HepG2 (cell line): ENCODE data around the gene ARFIP1. TPM values are rescaled to one million over a fixed set of nuclear protein-coding genes. Genes with fewer than 3 reads are reported as not detected.

ENCODE experiments used
- ATAC-seq: fragments of 200-7000 bp; cut with Tn5 transposase; 3 replicates; pipeline ENCODE4 v1.9.1; 2020; ENCODE audit warnings: mild to moderate bottlenecking, moderate library complexity
- BruUV-seq: library from RNA; stranded (reverse); fragments of 400-500 nt; replicated peaks from 2 replicates; lab custom pipeline; 2021; lab: Mats Ljungman, UMichigan
- CTCF ChIA-PET: fragments of 300-600 bp; formaldehyde crosslinking; extraction: SDS; loops from one replicate; lab custom pipeline; 2021; ENCODE audit warnings: low total read pairs, inconsistent platforms, low intra/inter-chr PET ratio; lab: Yijun Ruan, JAX
- POLR2A ChIA-PET: fragments of 350-600 bp; sonication (Branson Sonifier 250); formaldehyde crosslinking; loops from one replicate; lab custom pipeline; 2020; ENCODE audit warnings: antibody characterized with exemption, inconsistent platforms; lab: Yijun Ruan, JAX
- DNase-seq: peaks from one replicate; pipeline ENCODE4 v3.0.0-alpha.2; 2015; ENCODE audit warnings: low spot score
- FAIRE-seq: peaks from 3 replicates; lab custom pipeline; 2011; peaks lifted over from hg19 to GRCh38; lab: Jason Lieb, UNC
- H2AFZ ChIP-seq: one replicate; pipeline ENCODE4 v1.6.1; 2011; ENCODE audit warnings: low read length, inconsistent platforms
- H3K27ac ChIP-seq: fragments of 300-600 bp; 3 replicates; pipeline ENCODE4 v1.8.0; 2011; ENCODE audit warnings: mixed run types, mild to moderate bottlenecking, mixed read lengths, low read length, inconsistent platforms; ENCODE audit not compliant: insufficient read depth; ENCODE audit errors: extremely low read length
- H3K27me3 ChIP-seq, 2 experiments: fragments of 200-600 bp in 1 of 2; 2 replicates in 1 of 2; 3 replicates in 1 of 2; pipeline versions ENCODE4 v1.6.0 to v1.8.0; 2011; ENCODE audit warnings: low read length in 2 of 2, mild to moderate bottlenecking in 2 of 2, moderate library complexity in 2 of 2, inconsistent platforms in 1 of 2; ENCODE audit not compliant: insufficient read depth in 2 of 2, control insufficient read depth in 1 of 2
- H3K36me3 ChIP-seq, 2 experiments: fragments of 200-600 bp in 1 of 2; replicated peaks in 1 of 2; 2 replicates in 1 of 2; 3 replicates in 1 of 2; pipeline versions ENCODE4 v1.5.1 to v1.8.0; 2011; ENCODE audit warnings: low read length in 2 of 2, inconsistent platforms in 1 of 2; ENCODE audit not compliant: insufficient read depth in 2 of 2, control insufficient read depth in 1 of 2
- H3K4me1 ChIP-seq: 2 replicates; pipeline ENCODE4 v1.5.1; 2012; ENCODE audit warnings: low read length, inconsistent platforms; ENCODE audit not compliant: insufficient read depth
- H3K4me2 ChIP-seq: 2 replicates; pipeline ENCODE4 v1.6.0; 2011; ENCODE audit warnings: low read depth, low read length, inconsistent platforms
- H3K4me3 ChIP-seq, 3 experiments: fragments of 200-600 bp in 1 of 3; sonication (generic), shearing (Covaris generic) in 1 of 3; replicated peaks in 1 of 3; 2 replicates each; pipeline ENCODE4 v1.5.1; 2011 to 2016; ENCODE audit warnings: low read length in 3 of 3, inconsistent platforms in 2 of 3, low read depth in 2 of 3, mild to moderate bottlenecking in 2 of 3, control low read depth in 1 of 3, mixed read lengths in 1 of 3; ENCODE audit not compliant: insufficient read depth in 1 of 3
- H3K79me2 ChIP-seq: one replicate; pipeline ENCODE4 v1.6.1; 2011; ENCODE audit warnings: low read length, inconsistent platforms; ENCODE audit not compliant: insufficient read depth
- H3K9ac ChIP-seq: 2 replicates; pipeline ENCODE4 v1.6.0; 2011; ENCODE audit warnings: mild to moderate bottlenecking, low read depth, low read length, inconsistent platforms; ENCODE audit not compliant: insufficient read depth
- H3K9me3 ChIP-seq: 2 replicates; pipeline ENCODE4 v1.5.1; 2012; ENCODE audit warnings: mild to moderate bottlenecking, low read length
- H4K20me1 ChIP-seq: 2 replicates; pipeline ENCODE4 v1.6.0; 2011; ENCODE audit warnings: inconsistent platforms, mild to moderate bottlenecking, low read length, moderate library complexity; ENCODE audit not compliant: insufficient read depth
- ATF1 ChIP-seq: IDR thresholded peaks from 2 replicates; pipeline ENCODE4 v1.6.1; 2016; ENCODE audit warnings: mild to moderate bottlenecking, control low read depth
- ZFY ChIP-seq: sonication (generic); formaldehyde crosslinking; IDR thresholded peaks from 2 replicates; pipeline ENCODE4 v1.4.0; 2020; ENCODE audit warnings: missing genetic modification reagents
- ZNF644 ChIP-seq: IDR thresholded peaks from 2 replicates; pipeline ENCODE4 v1.6.1; 2016; ENCODE audit warnings: low read depth
- WGBS: methylation state at CpG from one replicate; pipeline ENCODE4 v1.1.6; 2017; ENCODE audit warnings: low lambda C conversion rate; 5-methylcytosine and 5-hydroxymethylcytosine counted together
- in situ Hi-C: cut with HindIII; loops from 2 replicates; pipeline ENCODE4 v1.10.0; 2017; ENCODE audit warnings: low pct_unique_long_range_greater_than_20kb; ENCODE audit not compliant: extremely low pct_ligation_motif_present
- intact Hi-C: fragments of 100-400 bp; cut with micrococcal nuclease; formaldehyde crosslinking; loops from one replicate; pipeline ENCODE4 v1.10.0; 2022; ENCODE audit not compliant: unreplicated experiment
- polyA plus RNA-seq, 8 experiments: library from polyadenylated mRNA; depleted of rRNA in 3 of 8; stranded (reverse) in 7 of 8; unstranded in 1 of 8; fragments of >200 nt; fragmentation: Illumina TruSeq in 4 of 8; extraction: Trizol in 4 of 8; gene quantifications; 2 replicates each; pipeline versions ENCODE4 v1.2.1 to v1.2.3, GENCODE V29; 2011 to 2016; ENCODE audit warnings: low read depth in 4 of 8, missing spikeins in 1 of 8, mixed read lengths in 1 of 8; ENCODE audit not compliant: insufficient read depth in 1 of 8
- total RNA-seq, 5 experiments: library from RNA; depleted of rRNA; stranded (reverse); fragments of >200 nt; fragmentation: Illumina TruSeq; extraction: Trizol; gene quantifications; 2 replicates each; pipeline ENCODE4 v1.2.3, GENCODE V29; 2016; ENCODE audit warnings: low read depth in 1 of 5
- TF ChIP-seq, protein P1 (sequence below): sonication (generic); formaldehyde crosslinking; IDR thresholded peaks from 2 replicates; pipeline ENCODE4 v1.4.0; 2020; ENCODE audit warnings: missing genetic modification reagents, borderline replicate concordance
- TF ChIP-seq, protein P2 (sequence below): IDR thresholded peaks from 2 replicates; pipeline ENCODE4 v1.6.1; 2016; ENCODE audit warnings: missing compliant biosample characterization, missing genetic modification reagents, borderline replicate concordance
- TF ChIP-seq, protein P3 (sequence below): sonication (generic); formaldehyde crosslinking; IDR thresholded peaks from 2 replicates; pipeline ENCODE4 v1.5.0; 2020; ENCODE audit warnings: missing genetic modification reagents

ARFIP1 gene
- total and polyA plus RNA-seq, 2 of the 13 experiments (the other 11 are each of a cell fraction or from before 2014, with no cell fraction given) = 9.9 to 27.7 TPM

DNA sequence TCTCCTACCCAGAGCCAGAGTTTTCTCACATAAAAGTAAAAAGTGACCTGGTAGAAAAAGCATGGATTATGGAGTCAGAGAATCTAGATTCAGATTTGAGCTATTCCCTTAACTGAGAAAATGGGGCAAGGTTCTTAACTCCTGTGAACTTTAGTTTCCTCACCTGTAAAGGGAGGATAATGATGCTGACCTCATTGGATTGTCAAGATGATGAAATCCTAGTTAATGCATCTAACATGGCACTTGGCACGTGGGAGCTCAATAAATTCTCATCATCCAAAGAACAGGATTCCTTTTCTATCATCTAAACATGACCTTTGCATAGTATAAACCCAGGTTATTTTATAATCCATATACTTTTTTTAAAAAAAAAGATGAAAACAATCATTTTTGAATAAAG, 175.0 kb downstream of the ARFIP1 start (continued):
- TF ChIP-seq, protein P1, sequence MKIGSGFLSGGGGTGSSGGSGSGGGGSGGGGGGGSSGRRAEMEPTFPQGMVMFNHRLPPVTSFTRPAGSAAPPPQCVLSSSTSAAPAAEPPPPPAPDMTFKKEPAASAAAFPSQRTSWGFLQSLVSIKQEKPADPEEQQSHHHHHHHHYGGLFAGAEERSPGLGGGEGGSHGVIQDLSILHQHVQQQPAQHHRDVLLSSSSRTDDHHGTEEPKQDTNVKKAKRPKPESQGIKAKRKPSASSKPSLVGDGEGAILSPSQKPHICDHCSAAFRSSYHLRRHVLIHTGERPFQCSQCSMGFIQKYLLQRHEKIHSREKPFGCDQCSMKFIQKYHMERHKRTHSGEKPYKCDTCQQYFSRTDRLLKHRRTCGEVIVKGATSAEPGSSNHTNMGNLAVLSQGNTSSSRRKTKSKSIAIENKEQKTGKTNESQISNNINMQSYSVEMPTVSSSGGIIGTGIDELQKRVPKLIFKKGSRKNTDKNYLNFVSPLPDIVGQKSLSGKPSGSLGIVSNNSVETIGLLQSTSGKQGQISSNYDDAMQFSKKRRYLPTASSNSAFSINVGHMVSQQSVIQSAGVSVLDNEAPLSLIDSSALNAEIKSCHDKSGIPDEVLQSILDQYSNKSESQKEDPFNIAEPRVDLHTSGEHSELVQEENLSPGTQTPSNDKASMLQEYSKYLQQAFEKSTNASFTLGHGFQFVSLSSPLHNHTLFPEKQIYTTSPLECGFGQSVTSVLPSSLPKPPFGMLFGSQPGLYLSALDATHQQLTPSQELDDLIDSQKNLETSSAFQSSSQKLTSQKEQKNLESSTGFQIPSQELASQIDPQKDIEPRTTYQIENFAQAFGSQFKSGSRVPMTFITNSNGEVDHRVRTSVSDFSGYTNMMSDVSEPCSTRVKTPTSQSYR = no peak
- TF ChIP-seq ATF1 (CRISPR knock-in tag) (no peak), ZFY (CRISPR knock-in tag) (no peak), ZNF644 (no peak)

DNA sequence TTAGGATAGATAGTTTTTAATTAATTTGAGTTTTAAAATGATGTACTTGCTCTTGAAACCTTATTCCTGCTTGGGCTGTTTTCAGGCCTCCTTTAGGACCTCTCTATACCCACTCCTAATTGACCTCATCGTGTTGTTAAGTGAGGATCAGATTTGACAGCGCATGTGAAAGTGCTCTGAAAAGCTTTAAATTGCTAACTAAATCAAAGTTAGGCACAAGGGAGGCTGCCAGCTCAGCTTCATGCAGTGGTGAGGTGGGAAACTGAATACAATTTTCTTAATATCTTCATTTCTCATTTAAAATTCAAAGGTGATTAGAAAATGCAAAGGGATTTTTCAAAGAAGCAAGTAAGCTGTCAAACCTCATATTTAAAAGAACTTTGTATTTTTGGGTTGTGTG, 176.4 kb downstream of the ARFIP1 start:
- ChIA-PET CTCF (no interaction called here), POLR2A (interaction anchor here (1.5 kb wide), 1 partner anchor 83 kb away, joined by 3 read pairs; no protein-coding TSS in a partner anchor)
- H4K20me1 ChIP-seq = no peaks in the 10 kb centered on the region
- no peak overlapping the region for H3K9ac ChIP-seq
- no peak for ATAC-seq
- in situ Hi-C loops (no loop called here), intact Hi-C loops (loop anchor here (10.0 kb wide), 2 partner anchors 129 to 181 kb away; partner anchors contain the start of genes ARFIP1 and TIGD4)
- no peak overlapping the region for H3K4me3 ChIP-seq
- no peak for FAIRE-seq
- H3K27me3 ChIP-seq = no peaks in the 10 kb centered on the region
- BruUV-seq = no TSS peak
- H3K4me1 ChIP-seq = peaks cover 45% of the 10 kb centered on the region
- no peak for DNase-seq
- no peak overlapping the region for H3K27ac ChIP-seq
- TF ChIP-seq, protein P2, sequence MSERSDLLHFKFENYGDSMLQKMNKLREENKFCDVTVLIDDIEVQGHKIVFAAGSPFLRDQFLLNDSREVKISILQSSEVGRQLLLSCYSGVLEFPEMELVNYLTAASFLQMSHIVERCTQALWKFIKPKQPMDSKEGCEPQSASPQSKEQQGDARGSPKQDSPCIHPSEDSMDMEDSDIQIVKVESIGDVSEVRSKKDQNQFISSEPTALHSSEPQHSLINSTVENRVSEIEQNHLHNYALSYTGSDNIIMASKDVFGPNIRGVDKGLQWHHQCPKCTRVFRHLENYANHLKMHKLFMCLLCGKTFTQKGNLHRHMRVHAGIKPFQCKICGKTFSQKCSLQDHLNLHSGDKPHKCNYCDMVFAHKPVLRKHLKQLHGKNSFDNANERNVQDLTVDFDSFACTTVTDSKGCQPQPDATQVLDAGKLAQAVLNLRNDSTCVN (CRISPR knock-in tag) = no peak
- TF ChIP-seq, protein P3, sequence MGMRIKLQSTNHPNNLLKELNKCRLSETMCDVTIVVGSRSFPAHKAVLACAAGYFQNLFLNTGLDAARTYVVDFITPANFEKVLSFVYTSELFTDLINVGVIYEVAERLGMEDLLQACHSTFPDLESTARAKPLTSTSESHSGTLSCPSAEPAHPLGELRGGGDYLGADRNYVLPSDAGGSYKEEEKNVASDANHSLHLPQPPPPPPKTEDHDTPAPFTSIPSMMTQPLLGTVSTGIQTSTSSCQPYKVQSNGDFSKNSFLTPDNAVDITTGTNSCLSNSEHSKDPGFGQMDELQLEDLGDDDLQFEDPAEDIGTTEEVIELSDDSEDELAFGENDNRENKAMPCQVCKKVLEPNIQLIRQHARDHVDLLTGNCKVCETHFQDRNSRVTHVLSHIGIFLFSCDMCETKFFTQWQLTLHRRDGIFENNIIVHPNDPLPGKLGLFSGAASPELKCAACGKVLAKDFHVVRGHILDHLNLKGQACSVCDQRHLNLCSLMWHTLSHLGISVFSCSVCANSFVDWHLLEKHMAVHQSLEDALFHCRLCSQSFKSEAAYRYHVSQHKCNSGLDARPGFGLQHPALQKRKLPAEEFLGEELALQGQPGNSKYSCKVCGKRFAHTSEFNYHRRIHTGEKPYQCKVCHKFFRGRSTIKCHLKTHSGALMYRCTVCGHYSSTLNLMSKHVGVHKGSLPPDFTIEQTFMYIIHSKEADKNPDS (CRISPR knock-in tag) = no peak
- H2AFZ ChIP-seq = no peak overlapping the region
- H3K9me3 ChIP-seq = no peaks in the 10 kb centered on the region
- H3K4me2 ChIP-seq = no peak overlapping the region; the same call in 1 of the 2 replicates
- no peaks in the 10 kb centered on the region for H3K79me2 ChIP-seq
- no peaks in the 10 kb centered on the region for H3K36me3 ChIP-seq
- WGBS = 44% methylated on average over 2 of the region's 2 CpGs
